ENCODE measurements around the gene CDH18.

DNA sequence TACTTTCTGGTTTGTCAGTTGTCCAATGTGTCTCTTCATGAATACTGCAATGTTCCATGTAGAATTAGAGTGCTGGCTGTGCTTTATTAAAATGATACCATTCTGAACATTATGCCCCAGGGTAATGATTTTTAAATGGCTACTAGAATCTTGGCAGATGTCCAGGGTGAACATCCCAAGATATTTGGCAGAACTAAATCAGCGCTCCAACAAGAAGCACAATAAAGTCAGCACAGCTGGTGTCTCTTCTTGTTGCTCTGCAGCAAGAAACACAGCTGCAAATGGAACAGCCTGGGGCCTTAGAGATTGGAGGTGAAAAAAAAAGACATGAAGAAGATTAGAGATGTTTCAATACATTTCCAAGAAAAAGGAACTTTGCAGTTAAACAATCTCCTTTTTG lies 248.3 kb downstream of the CDH18 start:
- TF ChIP-seq, protein P1, sequence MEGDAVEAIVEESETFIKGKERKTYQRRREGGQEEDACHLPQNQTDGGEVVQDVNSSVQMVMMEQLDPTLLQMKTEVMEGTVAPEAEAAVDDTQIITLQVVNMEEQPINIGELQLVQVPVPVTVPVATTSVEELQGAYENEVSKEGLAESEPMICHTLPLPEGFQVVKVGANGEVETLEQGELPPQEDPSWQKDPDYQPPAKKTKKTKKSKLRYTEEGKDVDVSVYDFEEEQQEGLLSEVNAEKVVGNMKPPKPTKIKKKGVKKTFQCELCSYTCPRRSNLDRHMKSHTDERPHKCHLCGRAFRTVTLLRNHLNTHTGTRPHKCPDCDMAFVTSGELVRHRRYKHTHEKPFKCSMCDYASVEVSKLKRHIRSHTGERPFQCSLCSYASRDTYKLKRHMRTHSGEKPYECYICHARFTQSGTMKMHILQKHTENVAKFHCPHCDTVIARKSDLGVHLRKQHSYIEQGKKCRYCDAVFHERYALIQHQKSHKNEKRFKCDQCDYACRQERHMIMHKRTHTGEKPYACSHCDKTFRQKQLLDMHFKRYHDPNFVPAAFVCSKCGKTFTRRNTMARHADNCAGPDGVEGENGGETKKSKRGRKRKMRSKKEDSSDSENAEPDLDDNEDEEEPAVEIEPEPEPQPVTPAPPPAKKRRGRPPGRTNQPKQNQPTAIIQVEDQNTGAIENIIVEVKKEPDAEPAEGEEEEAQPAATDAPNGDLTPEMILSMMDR (IDR thresholded peaks at IDR 0.05; ENCODE audit: insufficient read depth, low read length, poor library complexity, severe bottlenecking), result no peak
- TF ChIP-seq EZH2phosphoT487 (conservative IDR thresholded peaks at IDR 0.05; ENCODE audit: low read length), result no peak

All from SU-DHL-6 (cell line).